Gastrocnemius medialis (tissue), 4 donors: Measurements from ENCODE around the gene EEF1G.

ENCODE experiments used
- CTCF ChIP-seq, 5 experiments: fragments of 450-650 bp in 3 of 5; fragments of 200-600 bp in 2 of 5; sonication (generic) in 2 of 5; IDR thresholded peaks in 4 of 5; conservative IDR thresholded peaks in 1 of 5; 1 replicate in 4 of 5; 2 replicates in 1 of 5; pipeline ENCODE4 v1.5.1; 2016 to 2019; ENCODE audit warnings: antibody characterized with exemption in 5 of 5, mild to moderate bottlenecking in 3 of 5, moderate library complexity in 3 of 5
- POLR2A ChIP-seq, 2 donors: fragments of 450-650 bp; IDR thresholded peaks; one replicate each; pipeline ENCODE4 v1.6.1; 2017; ENCODE audit warnings: antibody characterized with exemption in 2 of 2, mild to moderate bottlenecking in 2 of 2, moderate library complexity in 2 of 2

GRCh38 chr11:62607714-62608113, 34.0 kb upstream of the EEF1G start:
- TF ChIP-seq CTCF (IDR thresholded peaks at IDR 0.05 in 4 of 5, conservative IDR thresholded peaks at IDR 0.05 in 1 of 5) (no peak), POLR2A (IDR thresholded peaks at IDR 0.05) (no peak)
